Endometrium (tissue), 2 donors: ENCODE results near the gene RGL1.

Experiments used
- FAIRE-seq: peaks from 2 replicates; lab custom pipeline; 2012; peaks lifted over from hg19 to GRCh38; lab: Jason Lieb, UNC
- donor health status: control.
- donor health status: control.

RGL1 gene

GRCh38 chr1:183918589-183918988 is 113.7 kb downstream of the RGL1 start:
- no peak for FAIRE-seq

- FAIRE-seq, result no peak
Measured at GRCh38 chr1:183920651-183921050, 115.7 kb downstream of the RGL1 start.

GRCh38 chr1:183922197-183922596 is 117.3 kb downstream of the RGL1 start:
- no peak for FAIRE-seq

- FAIRE-seq, result no peak
Measured at GRCh38 chr1:183925947-183926346, 121.0 kb downstream of the RGL1 start.

DNA sequence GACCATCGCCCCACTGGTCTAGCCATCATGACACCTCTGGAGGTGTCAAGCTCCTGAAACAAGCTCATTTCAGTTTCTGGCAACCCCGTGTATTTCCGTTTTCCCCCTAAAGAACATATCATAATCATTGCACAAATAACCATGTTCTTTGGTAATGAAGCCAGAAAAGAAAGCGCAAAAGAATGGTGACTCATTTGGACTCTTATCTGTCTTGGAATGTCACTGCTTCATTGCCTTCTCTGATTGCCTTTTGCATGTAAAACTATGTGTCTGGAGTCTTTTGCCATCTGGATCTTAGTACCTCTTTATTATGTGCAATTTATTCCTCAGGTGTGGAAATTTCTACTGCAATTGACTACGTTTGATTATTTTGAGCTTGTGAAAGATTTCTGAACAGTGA is 122.1 kb downstream of the RGL1 start:
- FAIRE-seq, result no peak

- no peak for FAIRE-seq
Measured at GRCh38 chr1:183931646-183932271, 126.8 kb downstream of the RGL1 start.

- no peak for FAIRE-seq
Measured at GRCh38 chr1:183932412-183932811, 127.5 kb downstream of the RGL1 start.

DNA sequence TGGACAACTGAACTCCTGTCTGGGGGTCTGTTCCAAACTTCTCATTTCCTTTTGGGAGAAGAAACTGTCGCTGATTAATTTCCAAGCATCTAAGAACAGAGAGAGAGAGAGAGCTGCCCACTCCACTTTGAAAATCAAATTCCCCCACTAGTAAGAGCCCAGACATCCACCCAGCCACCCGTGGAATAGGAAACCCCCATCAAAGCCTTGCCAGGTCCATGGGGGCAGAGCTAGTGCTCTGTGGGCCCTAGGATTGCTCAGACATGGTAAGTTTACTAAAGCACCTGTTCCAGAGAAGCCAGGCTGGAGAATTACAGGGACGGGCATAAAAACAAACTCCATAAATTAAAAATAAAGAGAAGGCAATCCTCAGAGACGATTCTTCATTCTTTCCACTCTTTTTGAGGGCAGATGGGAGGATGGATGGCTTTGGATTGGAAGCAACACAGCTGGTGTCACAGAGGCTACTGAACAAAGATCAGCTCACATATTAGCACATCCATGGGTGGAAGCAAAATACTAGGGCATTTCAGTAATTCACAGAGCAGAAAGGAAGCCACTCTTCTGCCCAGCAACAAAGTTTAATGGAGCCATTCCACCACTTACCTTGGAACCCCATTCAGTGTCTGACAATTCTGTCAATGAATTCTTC is 128.7 kb downstream of the RGL1 start:
- FAIRE-seq, result no peak

DNA sequence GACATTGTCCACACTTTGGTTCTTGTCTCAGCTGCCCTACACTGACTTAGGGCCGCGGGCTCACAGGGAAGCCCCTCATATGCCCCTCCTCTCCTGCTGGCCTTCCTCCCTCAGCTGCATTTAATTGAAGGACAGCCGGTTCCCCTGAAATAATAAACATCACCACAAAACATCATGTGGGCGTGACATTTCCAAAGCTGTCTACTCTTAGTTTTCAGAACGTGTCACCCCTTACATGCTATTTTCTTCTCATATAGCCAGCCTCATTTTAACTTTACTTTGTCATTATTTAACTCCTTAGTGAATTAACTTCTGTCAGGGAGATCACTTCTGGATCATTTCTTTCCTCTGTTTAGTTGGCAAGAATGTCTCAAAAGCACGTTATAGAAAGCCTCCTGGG is 129.4 kb downstream of the RGL1 start:
- no peak for FAIRE-seq

- FAIRE-seq, result no peak
Measured at GRCh38 chr1:183936009-183936408, 131.1 kb downstream of the RGL1 start.

- no peak for FAIRE-seq
Measured at GRCh38 chr1:183936791-183937190, 131.9 kb downstream of the RGL1 start.

DNA sequence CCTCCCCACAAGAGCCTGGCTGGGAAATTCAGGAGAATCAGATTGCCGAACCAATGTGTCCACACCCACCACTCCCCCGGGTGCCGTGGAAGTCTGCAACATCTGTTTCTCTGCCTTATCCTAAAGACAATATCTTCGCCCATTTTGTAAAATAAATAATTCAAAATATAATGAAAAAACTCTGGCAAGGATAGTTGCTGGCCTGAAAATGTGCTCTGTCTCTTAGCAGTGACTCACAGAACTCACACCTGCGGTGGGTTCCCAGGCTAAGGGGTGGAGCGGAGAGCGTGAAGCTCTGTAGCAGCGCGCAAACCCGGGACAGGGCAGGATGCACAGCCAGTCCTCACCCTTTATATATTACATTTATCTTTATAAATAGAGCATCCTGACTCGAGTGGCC is 132.7 kb downstream of the RGL1 start:
- FAIRE-seq, result no peak

GRCh38 chr1:183941001-183941400 is 136.1 kb downstream of the RGL1 start:
- FAIRE-seq, result no peak

DNA sequence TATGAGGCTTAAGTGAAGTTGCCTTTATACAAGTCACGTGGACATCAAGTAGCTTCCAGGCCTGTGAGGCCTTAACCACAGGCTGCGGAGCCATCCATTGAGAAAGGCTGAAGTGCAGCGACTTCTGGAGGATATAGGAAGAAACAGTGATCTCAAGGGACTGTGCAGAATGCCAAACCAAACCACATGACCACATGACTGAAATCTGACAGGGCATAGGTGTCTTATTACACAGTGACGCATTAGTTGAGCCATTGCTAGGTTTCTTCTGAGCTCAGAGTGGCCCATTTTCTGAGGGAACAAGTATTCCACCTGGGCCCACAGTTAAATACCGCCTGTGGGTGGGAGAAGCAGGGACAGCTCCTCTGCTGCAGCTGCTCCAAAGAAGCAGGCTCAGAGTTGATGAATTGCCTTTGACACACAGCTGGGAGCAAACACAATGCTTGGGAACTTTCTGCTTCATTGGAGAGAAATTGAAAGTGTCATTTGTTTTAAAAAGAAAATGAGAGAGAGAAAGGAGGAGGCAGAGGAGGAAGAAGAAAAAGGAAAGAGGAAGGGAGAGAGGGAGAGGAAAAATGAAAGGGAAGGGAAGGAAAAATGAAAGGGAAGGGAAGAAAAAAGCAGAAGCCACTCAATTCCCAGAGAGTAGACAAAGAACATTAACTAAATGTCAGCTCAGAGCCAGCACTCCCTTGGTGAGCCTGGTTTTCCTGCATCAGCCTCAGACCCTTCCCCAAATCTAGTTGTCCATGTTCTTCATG is 138.2 kb downstream of the RGL1 start:
- no peak for FAIRE-seq

- no peak for FAIRE-seq
Measured at GRCh38 chr1:183945428-183946319, 140.8 kb downstream of the RGL1 start.

- FAIRE-seq, result no peak
Measured at GRCh38 chr1:183946320-183946613, 141.3 kb downstream of the RGL1 start.

DNA sequence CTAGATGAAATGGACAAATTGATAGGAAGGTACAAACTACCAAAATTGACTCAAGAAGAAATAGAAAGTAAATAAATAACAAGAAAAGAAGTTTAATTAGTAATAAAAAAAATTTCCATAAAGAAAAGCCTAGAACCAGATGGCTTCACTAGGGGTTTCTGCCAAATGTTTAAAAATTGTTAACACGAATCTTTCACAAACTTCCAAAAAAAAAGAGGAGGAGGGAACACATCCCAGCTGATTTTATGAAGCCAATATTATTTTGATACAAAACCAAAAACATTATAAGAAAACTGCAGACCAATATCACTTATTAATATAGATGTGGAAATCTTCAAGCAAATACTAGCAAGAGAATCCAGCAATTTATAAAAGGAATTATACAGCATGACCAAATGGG is 143.1 kb downstream of the RGL1 start:
- no peak for FAIRE-seq

- no peak for FAIRE-seq
Measured at GRCh38 chr1:183952101-183952500, 147.2 kb downstream of the RGL1 start.

DNA sequence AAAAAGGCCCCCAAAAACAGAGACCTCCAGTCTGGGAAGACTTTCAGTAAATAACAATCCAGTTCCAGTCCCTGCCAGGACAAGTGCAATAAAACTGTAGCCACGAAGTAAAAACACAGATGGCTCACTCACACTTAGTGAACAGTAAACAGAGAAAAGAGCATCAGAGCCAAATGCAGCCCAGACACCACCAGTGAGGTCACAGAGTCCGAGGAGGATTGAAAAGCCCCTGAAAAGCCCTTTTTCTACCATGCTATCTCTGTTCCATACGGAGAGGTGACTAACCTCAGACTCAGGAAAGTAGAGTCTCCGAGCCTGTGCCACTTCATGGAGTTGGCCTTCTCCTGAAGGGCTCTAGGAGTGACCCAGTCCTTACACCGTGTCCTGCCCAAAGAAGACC is 148.1 kb downstream of the RGL1 start:
- peak; percentile 70 for FAIRE-seq

GRCh38 chr1:183954496-183954895 is 149.6 kb downstream of the RGL1 start:
- FAIRE-seq, result no peak

DNA sequence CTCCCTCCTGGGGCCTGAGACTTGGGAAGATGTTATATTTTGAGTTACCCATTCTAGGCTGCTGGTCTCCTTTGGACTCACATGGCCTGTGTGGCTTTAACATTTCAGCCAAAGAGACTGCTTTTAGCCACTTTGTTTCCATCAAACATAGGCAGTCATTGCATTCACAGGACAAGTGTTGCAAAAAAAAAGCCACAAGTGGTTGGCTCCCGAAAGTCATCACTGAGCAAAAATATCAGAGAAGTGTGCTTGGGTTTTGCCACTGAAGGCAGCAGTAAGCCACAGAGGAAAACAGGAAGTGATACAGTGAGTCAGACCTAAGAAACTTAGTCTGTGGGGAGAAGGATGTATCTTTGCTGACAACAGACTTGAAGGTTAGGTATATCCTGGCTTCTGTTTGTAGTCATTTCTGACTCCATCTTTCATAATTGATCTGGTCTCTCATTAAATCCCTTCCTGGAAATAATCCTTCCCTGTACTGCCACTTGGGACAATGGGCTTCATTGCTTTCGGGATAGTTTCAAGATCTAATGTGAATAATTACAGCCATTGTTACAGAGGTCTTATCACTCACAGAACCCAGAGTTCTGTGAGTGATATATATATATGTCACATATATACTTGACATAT is 151.8 kb downstream of the RGL1 start:
- FAIRE-seq, result no peak

- FAIRE-seq, result no peak
Measured at GRCh38 chr1:183957216-183957830, 152.4 kb downstream of the RGL1 start.
